ENCODE data around the gene ZNF17. TPM values are rescaled to one million over a fixed set of nuclear protein-coding genes. Genes with fewer than 3 reads are reported as not detected.
A peak's percentile ranks its signal among the peaks of the same experiment; 100 is the strongest.

The ZNF17 gene
- polyA plus RNA-seq, 3 donors = 1.4 to 3.3 (median 2.3) TPM

DNA sequence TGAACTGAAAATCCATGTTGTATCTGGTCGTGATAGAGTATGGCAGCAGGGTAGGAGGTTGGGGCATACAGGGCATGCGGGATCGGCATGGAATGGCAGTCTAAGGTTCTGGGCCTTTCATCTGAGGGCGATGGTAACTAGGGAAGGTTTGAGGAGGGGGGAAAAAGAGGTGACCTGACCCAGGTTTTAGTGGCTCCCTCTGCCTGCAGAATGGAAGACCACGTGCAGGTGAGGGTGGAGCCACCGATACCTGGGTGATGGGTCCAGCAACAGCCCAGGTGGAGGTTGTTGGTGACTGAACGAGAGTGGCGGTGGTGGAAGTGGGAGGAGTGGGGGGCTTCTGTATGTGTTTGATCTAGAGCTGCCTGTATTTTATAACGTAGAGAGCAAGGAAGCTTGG, 28.0 kb downstream of the ZNF17 start:
- peaks cover 26 to 40% of the 10 kb centered on the region in 2 donors for H3K36me3 Mint-ChIP-seq
- Histone ChIP-seq H3K27ac (ENCODE audit: low read depth in 1 of 2, low read length in 2 of 2) (no peak overlapping the region), H3K4me2 (replicated peaks; ENCODE audit: extremely low read depth, low read length, poor library complexity, severe bottlenecking) (no peak overlapping the region), H3K27me3 (ENCODE audit: control insufficient read depth in 2 of 2, insufficient read depth in 2 of 2, low read length in 2 of 2) (no peaks in the 10 kb centered on the region), H3K9me3 (replicated peaks in 1 of 2; ENCODE audit: control insufficient read depth in 1 of 2, insufficient read depth in 1 of 2, low read length in 2 of 2) (peaks cover 48 to 60% of the 10 kb centered on the region in 2 donors), H4K20me1 (ENCODE audit: insufficient read depth, low read length) (no peaks in the 10 kb centered on the region), H3K4me3 (replicated peaks in 1 of 3; ENCODE audit: low read depth in 2 of 3, low read length in 3 of 3) (no peak overlapping the region), H3K4me1 (ENCODE audit: control insufficient read depth in 1 of 2, insufficient read depth in 2 of 2, low read length in 2 of 2) (peaks cover 13 to 20% of the 10 kb centered on the region in 2 donors), H3K36me3 (replicated peaks in 1 of 2; ENCODE audit: control insufficient read depth in 1 of 2, insufficient read depth in 2 of 2, low read length in 2 of 2) (peaks cover 0 to 30% of the 10 kb centered on the region in 2 donors), H3K79me2 (ENCODE audit: insufficient read depth, low read length) (peaks cover 13% of the 10 kb centered on the region), H3K9ac (ENCODE audit: insufficient read depth, low read length, poor library complexity, severe bottlenecking) (no peak overlapping the region), H2AFZ (ENCODE audit: insufficient read depth, low read depth, low read length, poor library complexity, severe bottlenecking) (no peak overlapping the region)
- TF ChIP-seq CTCF (IDR thresholded peaks at IDR 0.05) = no peak
- H3K4me1 Mint-ChIP-seq = peaks cover 22% of the 10 kb centered on the region
- intact Hi-C loops (cut with micrococcal nuclease) = loop anchor here (5.0 to 10.0 kb wide), 3 partner anchors 38 to 74 kb away; partner anchors contain the start of genes TRAPPC2B (in 1 of the 2), ZNF419 (in 1 of the 2), ZNF547 (in 1 of the 2) and ZNF772 (in 1 of the 2)
- 95% methylated on average over 7 of the region's 9 CpGs for WGBS (ENCODE audit: insufficient coverage)
- no peak overlapping the region for H3K4me3 Mint-ChIP-seq
- H3K27me3 Mint-ChIP-seq (ENCODE audit: low read depth in 3 of 3) = peaks cover 0 to 2% (median 2%) of the 10 kb centered on the region in 3 donors
- peaks cover 40 to 69% (median 57%) of the 10 kb centered on the region in 7 donors for H3K9me3 Mint-ChIP-seq
- DNase-seq = no peak
- H3K27ac Mint-ChIP-seq = no peak overlapping the region

GRCh38 chr19:57441979-57442752, 31.2 kb downstream of the ZNF17 start:
- peaks cover 78 to 82% of the 10 kb centered on the region in 2 donors for H3K9me3 ChIP-seq (replicated peaks in 1 of 2; ENCODE audit: control insufficient read depth in 1 of 2, insufficient read depth in 1 of 2, low read length in 2 of 2)
- H3K9ac ChIP-seq (ENCODE audit: insufficient read depth, low read length, poor library complexity, severe bottlenecking) = no peak overlapping the region
- H3K27ac ChIP-seq (ENCODE audit: low read depth in 1 of 2, low read length in 2 of 2) = no peak overlapping the region
- H3K79me2 ChIP-seq (ENCODE audit: insufficient read depth, low read length) = no peaks in the 10 kb centered on the region
- no peak for DNase-seq
- Mint-ChIP-seq H3K4me3 (no peak overlapping the region), H3K27me3 (ENCODE audit: low read depth in 3 of 3) (peaks cover 0 to 2% (median 0%) of the 10 kb centered on the region in 3 donors), H3K36me3 (peaks cover 37 to 42% of the 10 kb centered on the region in 2 donors), H3K9me3 (peaks cover 48 to 83% (median 71%) of the 10 kb centered on the region in 7 donors), H3K27ac (no peak overlapping the region), H3K4me1 (no peaks in the 10 kb centered on the region)
- no peak for TF ChIP-seq CTCF (IDR thresholded peaks at IDR 0.05)
- H2AFZ ChIP-seq (ENCODE audit: insufficient read depth, low read depth, low read length, poor library complexity, severe bottlenecking) = no peak overlapping the region
- H3K27me3 ChIP-seq (ENCODE audit: control insufficient read depth in 2 of 2, insufficient read depth in 2 of 2, low read length in 2 of 2) = no peaks in the 10 kb centered on the region
- intact Hi-C loops (cut with micrococcal nuclease) = no loop called here
- no peaks in the 10 kb centered on the region for H3K4me1 ChIP-seq (ENCODE audit: control insufficient read depth in 1 of 2, insufficient read depth in 2 of 2, low read length in 2 of 2)
- no peaks in the 10 kb centered on the region for H4K20me1 ChIP-seq (ENCODE audit: insufficient read depth, low read length)
- no peak overlapping the region for H3K4me2 ChIP-seq (replicated peaks; ENCODE audit: extremely low read depth, low read length, poor library complexity, severe bottlenecking)
- WGBS (ENCODE audit: insufficient coverage) = 83% methylated on average over 2 of the region's 7 CpGs
- peaks cover 0 to 42% of the 10 kb centered on the region in 2 donors for H3K36me3 ChIP-seq (replicated peaks in 1 of 2; ENCODE audit: control insufficient read depth in 1 of 2, insufficient read depth in 2 of 2, low read length in 2 of 2)
- peak overlapping the region in 1 of 3 experiments; percentile 20 for H3K4me3 ChIP-seq (replicated peaks in 1 of 3; ENCODE audit: low read depth in 2 of 3, low read length in 3 of 3)
